ENCODE measurements around the gene KCNJ4.
"Not testable (repeated sequence)": the region's sequence is repeated elsewhere in the genome, so short reads cannot be mapped to it uniquely, and the experiment has no call there.

The KCNJ4 gene

DNA sequence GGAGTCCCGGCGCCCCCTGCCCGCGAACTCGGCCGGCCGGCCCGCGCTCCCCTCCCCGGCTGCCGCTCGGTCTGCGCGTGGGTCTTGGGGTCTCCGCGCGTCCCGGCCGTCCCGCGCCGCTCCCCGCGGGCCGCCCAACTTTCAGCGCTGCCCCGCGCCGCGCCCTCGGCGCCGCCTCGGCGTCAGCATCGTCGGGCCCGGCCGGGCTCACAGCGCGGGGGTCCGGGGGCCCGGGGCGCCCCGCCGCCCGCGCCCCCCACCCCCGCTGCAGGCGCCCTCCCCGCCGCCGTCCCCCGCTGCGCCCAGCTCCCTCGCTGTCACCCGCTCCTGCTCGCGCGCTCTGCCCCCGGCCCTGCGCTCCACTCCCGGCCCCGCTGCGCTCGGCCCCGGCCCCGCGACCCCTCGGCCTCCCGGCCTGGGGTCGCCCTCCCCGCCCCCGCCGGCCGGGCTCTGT is at the start of gene KCNJ4:
Gene KCNJ4, minus strand, starts transcription at position 124 of the 454 bp plus-strand sequence. CDS start 27,067 bp downstream, outside the sequence.
- DNase-seq: no peak

DNA sequence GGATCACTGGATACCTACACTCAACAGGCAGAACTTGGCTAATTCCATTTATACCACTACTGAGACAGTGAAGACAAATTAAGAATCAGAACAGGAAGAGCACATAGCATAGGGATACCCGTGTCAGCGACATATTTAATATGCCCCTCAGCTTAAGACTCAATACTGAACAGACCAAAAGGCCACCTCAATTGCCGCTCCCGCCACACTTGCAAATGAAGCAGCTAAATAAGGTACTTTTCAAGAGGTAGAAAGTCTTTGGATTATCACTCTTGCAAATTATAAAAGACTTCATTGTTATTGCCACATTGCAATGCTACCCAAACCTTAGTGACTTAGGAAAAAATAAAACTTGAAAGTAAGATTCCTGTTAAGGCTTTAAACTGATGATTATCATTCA is 48.0 kb upstream of the KCNJ4 start:
- no peak for DNase-seq

DNA sequence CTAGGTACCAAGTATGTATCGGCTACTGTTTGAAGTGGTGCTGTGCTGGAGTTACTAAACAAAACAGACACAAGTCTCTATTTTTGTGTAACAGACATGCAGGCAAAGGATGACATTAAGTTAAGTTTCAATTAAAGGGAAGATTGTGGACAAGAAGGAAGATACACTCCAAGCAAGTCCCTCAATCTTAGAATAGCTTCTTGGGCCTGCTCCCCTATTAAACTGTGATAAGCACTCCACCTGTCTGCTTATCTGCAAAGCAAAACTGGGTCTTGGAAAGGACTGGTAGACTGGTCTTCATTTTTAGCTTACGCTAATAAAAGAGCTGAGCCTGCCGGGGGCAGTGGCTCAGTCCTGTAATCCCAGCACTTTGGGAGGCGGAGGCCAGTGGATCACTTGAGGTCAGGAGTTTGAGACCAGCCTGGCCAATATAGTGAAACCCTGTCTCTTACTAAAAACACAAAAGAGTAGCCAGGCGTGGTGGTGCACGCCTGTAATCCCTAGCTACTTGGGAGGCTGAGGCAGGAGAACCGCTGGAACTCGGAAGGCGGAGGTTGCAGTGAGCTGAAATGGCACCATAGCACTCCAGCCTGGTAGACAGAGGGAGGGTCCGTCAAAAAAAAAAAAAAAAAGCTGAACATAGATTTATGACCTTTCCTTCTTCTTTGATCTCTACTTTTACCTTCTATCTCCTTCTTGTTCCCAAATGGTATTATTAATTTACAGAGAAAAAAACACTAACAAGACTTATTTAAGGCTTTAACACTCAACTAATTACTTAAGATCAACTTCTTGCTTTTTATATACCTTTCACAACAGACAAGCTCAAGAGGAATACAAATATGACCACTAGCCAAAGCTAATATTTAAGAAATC is 47.0 kb upstream of the KCNJ4 start:
- no peak for DNase-seq

DNA sequence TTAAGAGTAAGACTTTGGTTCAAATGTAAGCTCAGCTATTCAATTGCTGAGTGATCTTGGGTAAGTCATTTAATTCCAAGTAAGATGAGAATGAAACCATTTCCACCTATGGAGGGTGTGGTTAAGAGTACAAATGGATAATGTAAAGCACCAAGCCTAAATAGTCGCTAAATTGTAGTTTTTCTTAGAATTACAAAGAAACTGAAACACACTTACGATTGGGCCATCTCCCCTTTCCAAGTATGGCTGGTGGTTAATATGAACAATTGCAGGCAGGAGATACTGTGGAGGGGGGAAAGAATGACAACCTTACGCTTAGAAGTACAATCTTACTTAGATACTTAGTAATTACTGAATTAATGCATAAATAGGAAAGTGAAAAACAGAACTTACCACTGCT is 42.9 kb upstream of the KCNJ4 start:
- no peak for DNase-seq

DNA sequence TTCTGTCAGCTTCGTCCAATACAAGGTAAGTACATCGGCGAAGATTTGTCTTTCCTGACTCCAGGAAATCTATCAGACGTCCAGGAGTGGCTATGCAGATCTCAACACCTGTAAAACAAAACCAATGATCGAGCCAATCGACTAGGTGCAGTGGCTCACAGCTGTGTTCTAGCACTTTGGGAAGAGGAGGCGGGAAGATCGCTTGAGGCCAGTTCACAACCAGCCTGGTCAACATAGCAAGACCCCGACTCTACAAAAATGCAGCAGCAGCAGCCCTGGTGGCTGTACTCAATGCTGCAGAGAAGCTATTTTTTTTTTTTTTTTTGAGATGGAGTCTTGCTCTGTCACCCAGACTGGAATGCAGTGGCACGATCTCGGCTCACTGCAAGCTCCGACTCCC is 39.9 kb upstream of the KCNJ4 start:
- no peak for DNase-seq

DNA sequence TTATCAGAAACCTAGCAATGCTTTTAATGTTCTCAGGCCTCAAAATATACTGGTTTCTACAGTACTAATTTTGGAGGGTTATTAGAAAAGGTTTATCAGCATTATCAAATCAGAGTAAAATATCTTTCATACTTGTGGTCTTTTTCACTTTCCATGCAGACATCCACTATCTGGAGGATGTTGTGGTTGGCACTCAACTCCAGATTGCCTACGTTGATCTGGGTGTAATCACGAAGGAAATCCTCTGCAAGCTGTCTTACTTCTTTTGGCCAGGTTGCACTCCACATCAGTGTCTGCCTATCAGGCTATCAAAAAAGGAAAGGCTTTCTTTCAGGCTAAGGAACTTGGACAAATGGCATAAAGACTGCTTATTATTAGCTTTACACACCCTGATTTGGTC is 39.5 kb upstream of the KCNJ4 start:
- no peak for DNase-seq

DNA sequence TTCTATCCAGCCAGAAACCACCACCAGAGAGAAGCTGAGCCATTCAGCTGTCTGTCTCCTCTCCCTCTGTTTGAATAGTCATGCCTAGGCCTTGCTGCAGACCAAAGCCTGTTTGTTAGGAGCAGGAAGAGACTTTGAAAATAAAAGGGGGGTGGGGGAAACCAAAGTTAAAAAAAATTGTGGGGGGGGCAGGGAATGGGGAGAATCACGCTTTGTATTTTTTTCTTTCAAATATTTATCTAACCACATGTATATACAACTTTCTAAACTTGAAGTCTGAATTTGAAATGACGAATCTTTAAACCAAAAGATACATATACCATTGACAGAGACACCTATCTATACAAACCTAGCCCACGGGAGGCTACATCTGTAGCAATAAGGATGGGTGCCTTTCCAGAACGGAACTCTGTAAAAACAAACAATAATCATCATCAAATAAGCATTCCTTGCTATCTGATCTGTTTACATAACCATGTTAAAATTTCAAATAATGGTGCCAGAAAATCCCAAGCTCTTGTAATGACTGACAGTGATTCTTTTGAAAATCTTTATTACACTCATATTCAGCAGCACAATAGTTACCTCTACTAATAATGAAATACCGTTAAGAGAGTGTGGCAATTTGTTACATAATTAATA is 36.8 kb upstream of the KCNJ4 start:
- DNase-seq: no peak

DNA sequence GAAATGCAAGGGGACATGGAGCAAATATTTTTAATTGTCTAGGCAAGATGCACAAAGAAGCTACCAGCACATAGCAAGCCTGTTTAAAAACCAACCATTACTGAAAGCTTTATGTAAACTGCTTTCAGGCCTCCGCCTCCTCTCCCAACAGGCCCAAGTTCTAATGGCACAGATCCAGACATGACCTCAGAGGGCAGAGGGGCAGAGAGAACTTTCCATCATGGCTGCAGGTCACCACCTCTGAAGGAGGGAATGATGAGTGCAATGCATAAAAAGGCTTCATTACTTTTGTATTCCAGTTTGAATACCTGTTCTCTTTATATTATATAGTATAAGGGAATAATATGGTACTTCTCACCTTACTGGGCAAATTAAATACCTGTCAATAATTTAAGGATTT is 35.9 kb upstream of the KCNJ4 start:
- DNase-seq: no peak

DNA sequence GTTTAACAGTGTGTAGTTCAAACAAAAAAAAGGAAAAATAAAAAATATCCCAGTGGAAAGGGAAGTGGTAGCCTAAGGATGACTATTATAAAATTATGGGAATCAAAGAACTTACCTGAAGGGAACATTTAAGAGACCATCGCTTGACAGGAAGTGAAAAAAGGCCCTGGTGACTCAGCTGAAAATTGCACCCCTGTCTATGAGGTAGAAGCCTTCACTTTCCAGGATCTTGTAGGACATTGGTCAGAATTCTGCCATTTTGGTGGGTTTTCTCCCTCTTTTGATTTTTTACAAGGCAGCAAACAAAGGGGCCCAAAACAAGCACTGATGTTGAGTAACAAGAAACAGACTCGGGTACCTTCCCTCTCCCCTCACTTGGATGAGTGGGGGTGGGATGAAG is 35.5 kb upstream of the KCNJ4 start:
- DNase-seq: no peak

DNA sequence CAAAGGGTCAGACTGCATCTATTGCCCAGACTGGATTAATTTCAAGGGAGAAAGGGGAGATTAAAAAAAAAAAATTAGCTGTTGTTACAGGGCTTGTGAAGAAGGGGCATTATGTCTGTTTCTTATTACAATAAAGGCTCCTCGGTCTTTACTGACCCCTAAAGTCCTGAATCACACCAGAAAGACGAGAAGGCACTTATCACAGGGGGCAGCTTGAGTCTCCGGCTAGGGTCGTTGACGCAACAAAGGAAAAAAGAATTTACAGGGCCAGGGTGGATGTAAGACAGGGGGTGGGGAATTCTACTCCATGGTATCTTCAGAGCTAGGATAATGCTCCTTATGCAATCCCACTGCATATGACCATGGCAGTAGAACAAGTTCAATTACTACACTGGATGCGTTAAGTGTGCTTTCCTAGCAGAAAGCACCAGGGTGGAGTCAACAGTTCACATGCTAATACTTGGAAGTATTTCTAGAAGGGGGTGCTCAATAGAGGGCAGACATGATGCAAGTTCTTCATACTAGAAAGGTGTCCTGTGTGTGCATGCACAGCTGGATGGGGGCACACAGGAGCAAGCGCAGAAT is 34.7 kb upstream of the KCNJ4 start:
- DNase-seq: no peak

DNA sequence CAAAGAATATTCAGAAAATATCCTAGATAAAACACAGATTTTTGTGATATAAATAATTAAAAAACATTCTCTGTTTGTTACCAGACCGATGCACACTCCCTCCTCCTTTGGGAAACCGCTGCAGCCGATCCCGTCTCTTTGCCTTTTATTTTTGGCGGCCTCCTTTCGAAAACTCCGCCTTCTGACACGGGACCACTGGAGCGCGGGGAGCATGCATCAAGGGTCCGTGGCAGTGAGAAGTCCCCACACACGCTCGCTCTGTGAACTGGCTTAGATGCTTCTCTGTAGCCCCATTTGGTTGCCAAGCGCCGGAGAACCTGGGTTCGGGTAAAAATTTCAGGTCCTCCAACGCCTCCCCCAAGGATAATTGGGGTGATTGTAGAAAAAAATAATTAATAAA is 34.1 kb upstream of the KCNJ4 start:
- DNase-seq: no peak

DNA sequence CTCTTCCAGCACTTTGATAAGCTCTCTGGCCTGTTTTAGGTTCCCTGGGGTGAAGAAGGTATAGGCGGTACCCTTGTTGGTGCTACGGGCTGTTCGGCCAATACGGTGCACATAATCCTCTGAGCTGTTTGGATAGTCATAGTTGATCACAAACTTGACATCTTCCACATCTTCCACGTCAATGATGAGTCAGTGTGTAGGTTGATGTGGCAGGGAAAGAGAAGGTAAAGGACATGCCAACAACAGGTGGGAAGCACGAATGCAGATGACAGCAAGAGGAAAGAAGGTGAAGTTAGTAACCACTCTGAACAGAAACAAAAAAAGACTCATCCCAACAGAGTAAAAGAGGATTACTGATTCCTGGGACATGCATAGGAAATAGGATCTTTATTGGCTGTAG is 32.9 kb upstream of the KCNJ4 start:
- DNase-seq: no peak

DNA sequence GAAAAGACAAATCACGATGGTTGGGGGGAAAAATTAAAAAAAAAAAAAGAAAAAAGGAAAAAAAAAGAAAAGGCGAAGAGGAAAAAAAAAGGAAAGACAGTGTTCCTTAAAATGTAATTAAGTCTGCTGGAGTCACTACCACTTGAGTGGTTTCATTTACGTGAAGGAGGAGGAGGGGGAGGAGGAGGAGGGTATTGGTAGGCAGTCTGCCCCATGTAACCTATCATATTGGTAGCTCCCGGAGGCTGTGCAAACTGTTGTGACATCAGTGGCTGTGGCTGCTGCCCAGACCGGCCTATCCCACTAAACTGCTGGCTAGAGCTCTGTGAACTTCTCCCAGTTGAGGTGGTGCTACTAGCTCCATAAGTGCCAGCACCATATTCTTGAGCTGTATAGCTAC is 30.8 kb upstream of the KCNJ4 start:
- no peak for DNase-seq

DNA sequence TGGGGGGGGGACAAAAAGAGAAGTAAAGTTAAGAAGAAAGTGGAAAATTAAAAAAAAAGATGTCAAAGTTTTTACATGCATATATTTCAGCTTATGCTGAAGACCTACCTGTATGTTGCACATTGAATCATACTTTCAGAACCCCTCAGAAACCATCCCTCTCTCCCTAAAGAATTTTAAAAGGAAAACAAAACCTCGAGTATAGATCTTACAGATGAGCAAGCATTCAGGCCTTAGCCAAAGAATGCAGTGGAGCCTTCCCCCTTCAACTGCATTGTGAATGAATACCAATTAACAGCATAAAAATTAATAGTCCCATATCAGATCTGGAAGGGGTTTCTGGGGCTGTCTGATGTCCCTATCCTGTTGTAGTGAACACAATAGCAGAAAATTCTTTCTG is 29.2 kb upstream of the KCNJ4 start:
- no peak for DNase-seq

DNA sequence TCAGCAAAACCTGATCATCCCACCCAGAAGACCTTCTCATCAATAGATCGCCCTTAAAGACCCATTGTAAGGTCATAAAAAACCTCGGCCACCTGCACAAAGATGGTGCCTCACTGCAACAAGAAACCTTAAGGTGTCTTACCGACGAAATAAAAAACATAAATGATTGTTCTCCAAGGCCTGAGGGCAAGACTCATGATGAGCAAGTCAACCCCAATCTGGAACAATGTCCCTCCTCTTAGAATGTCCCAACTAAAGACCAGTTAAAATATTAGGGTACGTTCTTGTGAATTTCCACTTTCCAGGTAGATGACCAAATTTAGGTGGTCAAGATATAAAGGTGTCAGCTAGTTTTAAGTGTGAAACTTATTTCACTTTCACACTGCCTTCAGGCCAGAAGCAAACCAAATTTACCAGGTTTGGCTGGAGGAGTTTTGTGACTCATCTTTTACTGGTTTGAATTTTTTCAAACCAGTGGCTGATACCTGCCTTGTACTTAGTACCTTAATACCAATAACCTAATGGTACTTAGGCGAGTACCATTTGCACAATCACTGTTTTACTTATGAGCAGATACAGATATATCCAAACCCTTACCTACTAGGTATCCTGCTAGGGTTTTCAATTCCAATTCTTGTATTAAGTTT is 27.8 kb upstream of the KCNJ4 start:
- no peak for DNase-seq

DNA sequence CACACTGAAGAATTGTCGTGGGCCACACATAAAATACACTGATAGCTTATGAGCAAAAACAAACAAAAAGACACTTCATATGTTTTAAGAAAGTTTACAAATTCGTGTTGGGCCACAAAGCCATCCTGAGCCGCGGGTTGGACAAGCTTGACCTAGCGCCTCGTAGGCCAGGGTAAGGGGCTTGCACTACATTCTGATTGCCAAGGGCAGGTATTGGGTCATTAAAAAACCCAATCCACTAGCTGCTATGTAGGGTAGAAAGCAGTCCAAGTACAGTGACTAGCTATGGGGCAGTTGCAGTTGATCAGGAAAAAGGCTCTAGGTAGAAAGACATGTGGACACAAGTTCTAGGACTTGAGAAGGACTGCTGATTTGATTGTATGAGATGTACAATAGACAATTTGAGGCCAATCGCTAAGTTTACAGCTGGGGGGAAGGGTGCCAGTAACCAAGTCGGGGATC is 26.9 kb upstream of the KCNJ4 start:
- DNase-seq: no peak

DNA sequence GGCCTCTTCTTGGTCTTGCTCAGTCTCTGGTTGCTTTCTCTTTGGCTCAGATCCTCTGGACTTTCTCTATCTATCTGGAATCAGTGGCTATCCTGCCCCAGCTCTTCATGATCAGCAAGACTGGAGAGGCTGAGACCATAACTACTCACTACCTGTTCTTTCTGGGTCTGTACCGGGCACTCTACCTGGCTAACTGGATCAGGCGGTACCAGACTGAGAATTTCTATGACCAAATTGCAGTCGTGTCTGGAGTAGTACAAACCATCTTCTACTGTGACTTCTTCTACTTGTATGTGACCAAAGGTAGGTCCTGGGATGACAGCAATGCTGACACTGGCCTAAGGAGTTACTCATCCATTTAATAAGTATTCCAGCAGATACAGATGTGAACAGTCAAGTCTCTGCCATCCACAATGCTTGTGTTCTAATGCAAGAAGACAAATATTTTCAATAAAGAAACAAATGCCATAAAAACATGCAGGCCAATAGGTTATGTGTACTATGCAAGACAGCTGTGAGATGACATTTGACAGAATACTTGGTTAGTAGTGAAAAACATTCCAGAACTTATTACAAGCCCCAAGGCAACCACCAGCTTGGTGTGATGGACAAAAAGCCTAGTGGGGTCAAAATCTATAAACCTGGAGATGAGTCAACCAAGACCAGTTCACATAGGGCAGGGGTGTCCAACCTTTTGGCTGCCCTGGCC is 26.3 kb upstream of the KCNJ4 start:
- no peak for DNase-seq

DNA sequence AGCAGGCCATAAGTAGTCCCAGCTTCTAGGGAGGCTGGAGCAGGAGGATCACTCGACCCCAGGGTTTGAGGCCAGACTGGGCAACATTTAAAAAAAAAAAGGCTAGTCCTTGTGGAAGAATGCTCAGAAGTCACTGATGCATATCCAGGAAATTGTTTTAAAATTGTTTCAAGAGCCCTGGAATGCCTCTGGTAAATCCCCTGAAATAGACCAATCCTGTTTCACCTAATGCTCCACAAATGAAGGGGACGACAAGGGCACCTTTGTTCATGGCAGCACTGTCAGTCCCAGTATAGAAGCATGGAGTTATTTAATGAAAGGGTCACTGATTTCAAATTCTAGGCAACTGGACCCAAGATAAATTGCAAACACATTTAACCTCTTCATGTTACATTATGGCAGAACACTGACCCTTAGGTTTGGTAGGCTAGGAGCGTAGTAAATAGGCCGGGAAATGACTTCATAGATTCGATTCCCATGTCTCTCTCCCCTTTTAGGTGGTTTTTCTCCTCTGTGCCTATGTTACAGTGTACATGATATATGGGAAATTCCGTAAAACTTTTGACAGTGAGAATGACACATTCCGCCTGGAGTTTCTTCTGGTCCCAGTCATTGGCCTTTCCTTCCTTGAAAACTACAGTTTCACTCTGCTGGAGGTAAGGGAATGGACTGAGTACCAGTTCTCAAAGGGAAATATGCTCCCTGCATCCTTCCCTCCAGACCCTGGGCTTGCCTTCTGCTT is 24.3 kb upstream of the KCNJ4 start:
- no peak for DNase-seq

DNA sequence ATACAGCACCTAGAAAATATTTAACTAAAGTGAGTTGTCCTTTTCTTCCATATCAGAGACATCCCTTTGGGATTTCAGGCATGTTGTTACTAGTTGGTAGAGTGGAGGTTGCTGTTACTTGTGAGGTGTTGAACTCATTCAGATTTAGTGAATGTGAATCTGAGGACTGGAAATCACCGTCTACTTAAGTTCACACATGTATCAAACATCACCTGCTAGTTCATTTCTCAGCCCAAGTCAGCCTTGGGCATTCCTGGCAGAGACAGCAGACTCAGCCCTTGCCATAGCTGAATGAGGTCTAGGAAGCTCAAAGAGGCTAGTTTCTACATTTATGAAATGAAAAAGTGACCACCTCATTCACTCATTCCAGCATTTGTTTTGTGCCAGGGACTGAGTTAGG is 22.6 kb upstream of the KCNJ4 start:
- no peak for DNase-seq

DNA sequence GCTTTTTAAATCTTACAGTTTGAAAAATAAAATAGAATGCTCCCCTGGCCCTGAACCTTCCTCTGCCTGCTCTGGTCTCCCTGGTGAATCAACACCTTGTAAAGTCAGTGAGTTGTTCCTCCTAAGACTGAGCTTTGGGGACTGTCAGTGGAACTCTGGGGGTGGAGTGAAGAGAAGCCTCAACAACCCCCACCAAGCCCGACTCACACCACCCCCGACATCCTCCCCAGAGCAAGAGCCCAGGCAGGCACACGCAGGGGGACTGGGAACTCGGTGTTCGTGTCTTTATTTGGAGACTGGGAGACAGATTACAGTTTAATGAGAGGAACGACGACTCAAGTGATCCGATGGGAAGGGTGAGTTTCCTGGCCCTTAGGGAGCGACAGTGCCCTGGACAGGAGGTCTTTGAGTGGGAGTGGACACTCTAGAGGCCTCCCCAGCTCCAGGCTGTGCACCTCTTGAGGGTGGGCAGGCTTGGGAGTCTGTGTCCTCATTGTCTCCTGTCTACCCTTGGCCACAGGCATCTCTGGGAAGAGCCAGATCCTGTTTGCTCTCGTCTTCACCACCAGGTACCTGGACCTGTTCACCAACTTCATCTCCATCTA is 19.1 kb upstream of the KCNJ4 start:
- DNase-seq: no peak

DNA sequence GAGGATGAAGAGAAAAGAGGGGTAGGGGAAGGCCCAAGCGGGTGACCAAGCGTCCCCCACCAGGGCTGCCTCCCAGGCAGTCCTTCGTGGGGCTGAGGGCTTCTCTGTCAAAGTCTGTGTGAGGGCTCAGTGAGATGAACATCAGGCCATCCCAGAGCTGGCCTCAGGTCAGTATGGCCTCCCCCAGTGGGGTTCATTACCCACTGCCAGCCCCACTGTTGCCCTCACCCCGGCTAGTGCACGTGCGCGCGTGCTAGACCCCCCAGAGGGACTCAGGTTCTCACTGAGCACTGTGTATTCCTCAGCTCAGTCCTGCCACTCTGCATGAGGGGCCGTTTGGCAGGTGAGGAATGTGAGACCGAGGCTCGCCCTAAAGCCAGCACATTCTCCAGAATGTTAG is 16.2 kb upstream of the KCNJ4 start:
- no peak for DNase-seq

DNA sequence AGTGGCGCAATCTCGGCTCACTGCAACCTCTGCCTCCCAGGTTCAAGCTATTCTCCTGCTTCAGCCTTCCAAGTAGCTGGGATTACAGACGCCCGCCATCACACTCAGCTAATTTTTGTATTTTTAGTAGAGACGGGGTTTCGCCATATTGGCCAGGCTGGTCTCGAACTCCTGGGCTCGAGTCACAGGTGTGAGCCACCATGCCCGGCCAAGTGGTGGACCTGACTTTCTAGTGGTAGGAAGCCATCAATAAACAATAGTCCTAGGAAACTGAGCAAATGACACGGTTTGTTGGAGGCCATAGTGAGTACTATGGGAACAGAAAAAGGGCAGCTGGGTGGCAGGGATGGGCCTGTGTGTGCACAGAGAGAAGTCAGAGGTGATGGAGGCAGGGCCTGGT is 15.2 kb upstream of the KCNJ4 start:
- not testable (repeated sequence) for DNase-seq
